Measurements from ENCODE around the gene SOX8.

Gene SOX8

DNA sequence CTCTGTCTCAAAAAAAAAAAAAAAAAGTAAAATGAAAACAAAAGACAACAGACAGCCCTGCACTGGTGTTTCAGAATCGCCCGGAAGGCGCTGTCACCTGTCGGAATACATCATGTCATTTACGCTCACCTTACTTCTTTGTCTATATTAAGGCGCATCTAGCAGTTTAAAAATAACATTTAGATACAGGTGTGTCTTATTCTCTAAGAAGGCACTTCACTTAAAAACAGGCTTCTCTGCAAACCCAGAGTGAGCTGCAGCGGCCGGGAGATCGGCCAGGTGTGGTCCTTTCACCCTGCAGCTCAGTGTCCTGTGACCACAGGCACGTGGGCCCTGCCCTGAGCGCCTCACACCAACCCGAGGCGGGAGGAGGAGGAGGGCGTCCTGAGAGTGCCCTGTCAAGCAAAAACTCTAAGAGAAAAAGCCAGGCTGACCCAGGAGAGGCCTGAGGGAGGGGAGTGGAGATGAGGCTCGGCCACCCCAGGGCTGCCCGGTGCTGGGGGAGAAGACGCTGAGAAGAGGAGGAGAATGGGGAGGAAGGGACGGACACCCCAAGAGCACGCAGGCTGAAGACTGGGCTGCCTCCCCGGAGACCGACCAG lies 7.5 kb upstream of the SOX8 start:
- DNase-seq (ENCODE audit: low read depth): no peak

DNA sequence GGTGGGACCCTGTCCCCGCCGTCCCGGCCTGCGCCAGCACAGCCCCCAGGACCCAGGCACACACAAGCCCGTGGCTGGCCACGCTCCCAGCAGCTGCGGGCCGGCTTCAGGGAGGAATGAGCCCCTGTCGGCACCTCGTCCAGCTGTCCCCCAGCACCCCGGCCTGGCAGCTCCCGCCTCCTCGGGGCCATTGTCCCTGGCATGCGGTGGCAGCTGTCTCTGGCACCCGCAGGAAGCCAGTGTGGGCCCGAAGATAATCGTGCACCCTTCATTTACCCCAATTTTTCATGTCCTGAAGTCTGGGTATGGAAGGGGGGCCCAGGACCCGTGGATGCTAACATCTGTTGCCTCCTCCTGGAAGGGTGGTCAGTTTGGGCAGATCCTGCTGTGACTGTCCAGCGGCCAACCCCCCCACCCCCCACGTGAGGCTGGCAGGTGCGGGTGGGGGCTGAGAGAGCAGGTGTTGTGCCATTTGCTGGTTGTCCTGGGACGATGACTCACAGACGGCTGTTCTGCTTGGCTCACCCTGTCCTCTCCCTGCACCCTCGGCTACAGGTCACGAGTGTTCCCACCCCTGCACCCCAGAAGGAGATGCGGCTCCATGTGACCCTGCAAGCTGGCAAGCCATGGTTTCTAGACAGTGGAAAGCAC lies 6.8 kb upstream of the SOX8 start:
- no peak for DNase-seq (ENCODE audit: low read depth)

DNA sequence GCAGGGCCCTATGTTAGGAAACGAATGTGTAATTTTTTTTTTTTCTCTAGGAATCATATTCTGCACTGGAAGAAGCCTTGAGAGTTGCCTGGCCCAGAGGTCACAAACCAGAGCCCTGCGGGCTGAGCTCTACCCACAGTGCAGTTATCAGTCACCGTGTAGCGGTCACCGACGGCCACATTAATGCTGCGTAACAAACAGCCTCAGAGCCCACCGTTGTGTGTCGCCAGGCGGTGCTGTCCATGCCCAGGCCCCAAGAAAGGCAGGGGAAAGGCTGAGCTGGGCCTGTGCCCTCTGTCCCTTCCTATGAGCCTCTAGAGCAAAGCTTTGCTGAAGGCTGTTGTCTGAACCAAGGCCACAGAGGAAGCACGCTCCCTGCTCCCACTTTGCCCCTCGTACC lies 6.3 kb upstream of the SOX8 start:
- DNase-seq (ENCODE audit: low read depth): no peak

DNA sequence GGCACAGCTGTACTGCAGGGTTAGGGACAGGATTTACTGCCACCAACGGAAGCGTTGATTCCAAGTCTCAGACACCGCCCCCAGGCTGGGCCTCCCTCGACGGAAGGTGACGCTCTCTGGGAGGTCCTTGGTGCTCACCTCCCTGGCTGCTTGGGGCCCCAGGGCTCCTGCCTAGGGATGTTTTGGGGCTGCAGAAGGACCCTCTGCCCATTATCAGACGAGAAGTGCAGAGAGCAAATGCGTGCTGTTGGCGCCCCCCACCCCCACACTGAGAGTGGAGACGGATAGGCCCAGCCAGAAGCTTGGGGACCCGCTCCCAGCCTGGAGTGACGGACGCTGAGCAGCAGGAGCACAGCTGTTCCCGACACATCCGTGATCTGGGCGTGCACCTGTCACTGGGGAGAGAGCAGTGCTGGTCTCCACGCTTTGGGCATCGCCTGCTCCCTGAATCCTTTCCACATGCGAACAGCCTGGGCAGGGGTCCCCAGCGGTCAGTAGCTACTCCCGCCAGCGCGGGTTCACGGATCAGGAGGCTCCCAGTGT lies 5.1 kb upstream of the SOX8 start:
- DNase-seq (ENCODE audit: low read depth): peak; percentile 21

GRCh38 chr16:977081-977701 lies 4.4 kb upstream of the SOX8 start:
- DNase-seq (ENCODE audit: low read depth): no peak

GRCh38 chr16:977896-978295 lies 3.7 kb upstream of the SOX8 start:
- DNase-seq (ENCODE audit: low read depth): no peak

DNA sequence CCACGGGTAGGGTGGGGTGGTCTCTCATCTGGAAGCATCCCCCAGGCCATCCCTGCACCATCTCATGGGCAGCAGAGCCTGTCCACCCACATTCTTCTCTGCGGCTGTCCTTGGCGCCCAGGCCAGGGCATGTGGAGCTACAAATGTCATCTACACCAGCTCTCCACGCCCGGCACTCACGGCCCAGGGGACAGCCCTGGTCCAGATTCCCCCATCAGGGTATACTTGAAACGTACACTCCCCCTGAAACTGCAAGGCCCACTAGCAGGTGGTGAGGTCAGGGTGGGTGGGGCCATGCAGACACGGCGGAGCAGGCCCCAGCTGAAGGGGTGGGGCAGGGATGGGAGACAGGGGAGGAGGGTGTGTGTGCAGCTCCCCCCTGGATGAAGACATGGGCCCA lies 3.2 kb upstream of the SOX8 start:
- no peak for DNase-seq (ENCODE audit: low read depth)

GRCh38 chr16:979147-979546 lies 2.4 kb upstream of the SOX8 start:
- DNase-seq (ENCODE audit: low read depth): no peak

DNA sequence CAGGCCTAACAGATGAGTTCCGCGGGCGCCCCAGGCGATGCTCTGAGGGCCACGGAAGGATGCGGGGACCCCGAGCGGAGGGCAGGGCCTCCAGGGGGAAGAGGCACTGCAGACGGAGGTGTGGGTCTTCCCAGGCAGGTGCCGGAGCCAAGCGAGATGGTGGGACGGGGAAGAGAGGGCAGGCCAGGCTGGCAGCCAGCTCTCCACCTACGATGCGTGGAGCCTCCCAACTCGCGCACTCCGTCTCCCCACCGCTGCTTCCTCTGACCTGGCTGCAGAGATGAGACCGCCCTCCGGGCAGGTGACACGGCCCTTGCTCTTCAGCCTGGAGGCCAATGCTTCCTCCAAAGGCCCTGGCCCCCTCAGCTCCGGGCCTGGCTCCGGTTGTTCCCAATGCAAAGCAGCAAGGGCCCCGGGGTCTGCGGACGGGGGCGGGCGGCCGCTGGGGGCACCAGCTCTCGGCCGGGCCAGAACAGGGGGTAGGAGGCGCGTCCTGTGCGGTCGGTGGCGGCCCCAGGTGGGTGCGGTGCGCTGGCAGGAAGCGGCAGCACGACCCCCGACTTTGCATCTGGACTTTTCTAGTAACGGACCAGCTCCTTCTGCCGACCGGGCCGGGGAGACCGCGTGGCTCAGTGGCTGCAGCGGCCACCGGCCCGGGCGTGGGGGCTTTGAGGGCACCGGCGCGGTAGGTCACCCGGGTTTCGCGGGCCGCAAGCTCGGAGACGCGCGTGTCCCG lies 1.5 kb upstream of the SOX8 start:
- no peak for DNase-seq (ENCODE audit: low read depth)

- no peak for DNase-seq (ENCODE audit: low read depth)
Observed at GRCh38 chr16:980595-980854, 1.0 kb upstream of the SOX8 start.

GRCh38 chr16:982145-983043 lies 824 bp downstream of the SOX8 start:
- DNase-seq (ENCODE audit: low read depth): no peak

DNA sequence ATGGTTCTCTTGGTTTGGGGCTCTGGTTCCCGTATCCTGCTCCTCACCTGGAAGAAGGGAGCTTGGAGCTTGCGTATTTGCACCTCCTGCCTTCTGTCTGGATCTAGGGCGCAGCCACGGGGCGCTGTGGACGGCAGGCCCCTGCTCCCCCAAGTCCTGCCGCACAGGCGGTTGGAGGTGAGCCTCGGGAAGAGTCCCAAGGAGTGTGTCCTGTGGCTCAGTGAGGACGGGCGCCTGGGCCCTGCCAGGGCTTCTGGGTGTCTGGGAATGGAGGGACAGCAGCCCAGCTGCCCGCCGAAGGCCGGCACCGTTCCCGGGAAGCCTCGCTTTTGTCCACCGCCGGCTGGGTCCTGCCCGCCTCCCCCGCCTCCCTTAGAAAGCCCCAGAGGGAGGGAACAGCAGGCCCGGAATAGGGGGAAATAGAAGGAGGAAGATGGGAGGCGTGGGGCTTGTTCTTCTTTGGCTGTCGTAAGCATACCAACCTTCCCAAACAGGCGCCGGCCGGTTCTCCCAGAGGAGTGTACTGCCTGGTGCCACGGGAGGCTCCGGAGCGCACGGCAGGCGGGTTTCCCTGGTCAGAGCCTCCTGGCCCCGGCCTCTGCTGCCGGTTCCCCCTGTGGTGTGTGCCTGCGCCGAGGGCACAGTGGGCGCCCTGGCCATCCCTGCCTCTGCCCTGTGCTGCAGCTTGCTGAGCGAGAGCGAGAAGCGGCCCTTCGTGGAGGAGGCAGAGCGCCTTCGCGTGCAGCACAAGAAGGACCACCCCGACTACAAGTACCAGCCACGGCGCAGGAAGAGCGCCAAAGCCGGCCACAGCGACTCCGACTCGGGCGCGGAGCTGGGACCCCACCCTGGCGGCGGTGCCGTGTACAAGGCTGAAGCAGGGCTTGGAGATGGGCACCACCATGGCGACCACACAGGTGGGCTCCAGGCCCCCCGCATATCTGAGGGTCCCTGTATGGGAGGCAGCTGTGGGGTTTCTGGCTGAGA lies 1.8 kb downstream of the SOX8 start:
- DNase-seq (ENCODE audit: low read depth): no peak

- DNase-seq (ENCODE audit: low read depth): no peak
Observed at GRCh38 chr16:984121-984694, 2.6 kb downstream of the SOX8 start.

GRCh38 chr16:984736-985636 lies 3.4 kb downstream of the SOX8 start:
- DNase-seq (ENCODE audit: low read depth): no peak

- no peak for DNase-seq (ENCODE audit: low read depth)
Observed at GRCh38 chr16:985646-986400, 4.3 kb downstream of the SOX8 start.

- DNase-seq (ENCODE audit: low read depth): no peak
Observed at GRCh38 chr16:986411-986810, 4.8 kb downstream of the SOX8 start.

DNA sequence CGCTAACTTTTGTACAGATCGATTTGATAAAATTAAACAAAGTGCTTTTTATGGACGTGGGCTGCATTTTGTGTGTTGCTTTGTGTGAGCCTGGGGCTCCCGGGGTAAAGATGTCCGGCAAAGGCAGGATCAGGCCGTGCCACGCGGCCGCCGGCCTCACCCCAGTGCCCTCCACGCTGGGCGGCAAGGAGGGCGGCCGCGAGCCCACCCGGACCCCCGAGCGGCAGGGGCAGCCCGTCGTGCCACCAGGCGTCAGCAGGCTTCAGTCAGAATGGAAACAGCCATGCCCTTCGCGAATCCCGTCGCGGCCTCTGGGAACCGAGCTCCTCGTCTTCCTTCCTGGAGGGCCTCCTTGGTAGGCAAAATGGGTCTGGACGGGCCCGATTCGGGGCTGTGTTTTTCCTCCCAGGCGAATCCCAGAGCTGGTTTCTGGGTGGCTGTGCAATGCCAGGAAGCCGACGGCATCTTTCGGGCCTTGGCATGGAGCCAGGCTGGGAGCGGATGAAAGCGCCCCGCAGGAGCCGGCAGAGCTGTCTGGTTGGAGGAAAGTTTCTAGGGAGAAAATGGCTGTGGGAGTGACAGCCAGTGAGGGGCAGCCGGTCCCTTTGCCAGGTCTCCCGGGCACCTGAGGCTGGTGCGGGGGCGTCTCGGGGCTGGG lies 5.5 kb downstream of the SOX8 start:
- no peak for DNase-seq (ENCODE audit: low read depth)

DNA sequence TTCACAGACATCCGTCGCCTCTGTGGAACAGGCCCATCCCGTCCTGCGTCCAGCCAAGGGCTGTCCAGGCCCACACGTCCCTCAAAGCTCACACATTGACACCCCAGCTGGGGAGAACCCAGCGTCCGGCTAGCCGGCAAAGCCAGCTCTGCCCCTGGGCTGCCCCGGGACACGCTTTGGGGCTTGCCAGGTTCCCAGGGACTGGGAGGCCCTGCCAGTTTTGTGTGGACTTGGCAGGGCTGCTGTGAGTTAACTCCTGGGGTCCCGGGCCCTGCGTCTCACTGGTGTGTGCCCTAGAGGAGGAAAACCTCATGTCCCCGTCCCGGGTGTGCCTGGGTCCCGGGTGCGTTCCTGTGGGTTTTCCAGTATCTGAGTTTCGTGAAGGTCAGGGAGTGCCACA lies 6.3 kb downstream of the SOX8 start:
- DNase-seq (ENCODE audit: low read depth): no peak

Measured in activated T-cell treated with anti-CD3 and anti-CD28 coated beads for 48 hours (primary cell).